CD4-positive, alpha-beta T cell treated with Interleukin-6 for 4 hours (primary cell): ENCODE data around the gene ENTPD5.

Source experiments
- DNase-seq: peaks from one replicate; pipeline ENCODE4 v3.0.0-alpha.2; 2020; ENCODE audit warnings: mixed read lengths

ENTPD5 gene, protein sequence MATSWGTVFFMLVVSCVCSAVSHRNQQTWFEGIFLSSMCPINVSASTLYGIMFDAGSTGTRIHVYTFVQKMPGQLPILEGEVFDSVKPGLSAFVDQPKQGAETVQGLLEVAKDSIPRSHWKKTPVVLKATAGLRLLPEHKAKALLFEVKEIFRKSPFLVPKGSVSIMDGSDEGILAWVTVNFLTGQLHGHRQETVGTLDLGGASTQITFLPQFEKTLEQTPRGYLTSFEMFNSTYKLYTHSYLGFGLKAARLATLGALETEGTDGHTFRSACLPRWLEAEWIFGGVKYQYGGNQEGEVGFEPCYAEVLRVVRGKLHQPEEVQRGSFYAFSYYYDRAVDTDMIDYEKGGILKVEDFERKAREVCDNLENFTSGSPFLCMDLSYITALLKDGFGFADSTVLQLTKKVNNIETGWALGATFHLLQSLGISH

GRCh38 chr14:74018586-74019407 lies at the start of gene ENTPD5, which contains the start of gene BBOF1:
Gene ENTPD5, minus strand, starts transcription at chr14:74019288. Its CDS starts 31,186 bp downstream, at chr14:73988102.
Gene BBOF1, plus strand, starts transcription at chr14:74019349. Its CDS starts 130 bp downstream, at chr14:74019479.
- peak; percentile 90 for DNase-seq

DNA sequence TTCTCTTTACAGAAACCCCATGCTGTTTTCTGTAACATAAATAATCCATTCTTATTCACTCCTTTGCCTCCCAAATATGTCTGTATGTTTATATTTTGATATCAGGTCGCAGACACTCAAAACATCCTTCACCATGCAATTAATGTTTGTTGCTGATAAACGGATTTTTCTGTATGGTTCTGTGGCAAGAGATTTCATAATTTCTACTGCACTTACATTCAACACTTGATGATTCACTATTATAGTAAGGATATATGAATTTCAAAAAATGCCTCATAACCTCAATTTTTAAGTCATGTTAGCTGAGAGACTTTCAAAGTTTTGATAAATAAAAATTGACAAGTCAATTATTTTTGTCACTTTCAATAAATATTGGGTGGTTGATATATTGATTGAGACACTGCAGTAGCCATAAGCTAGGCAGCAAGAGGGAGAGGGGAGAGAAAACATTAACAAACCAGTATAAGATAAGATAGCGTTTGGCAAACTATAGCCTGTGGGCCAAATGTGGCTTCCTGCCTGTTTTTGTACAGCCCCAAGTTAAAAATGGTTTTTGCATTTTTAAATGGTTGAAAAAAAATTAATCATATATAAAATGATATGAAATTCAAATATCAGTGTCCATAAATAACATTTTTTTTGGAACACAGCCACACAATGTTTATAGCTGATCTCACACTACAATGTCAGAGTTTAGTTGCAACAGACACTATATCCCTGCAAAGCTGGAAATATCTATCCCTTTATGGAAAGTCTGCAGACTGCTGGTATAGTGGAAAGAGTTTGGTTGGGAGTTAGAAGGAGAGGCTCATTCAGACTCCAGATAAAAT lies 46.9 kb upstream of the ENTPD5 start:
- no peak for DNase-seq

GRCh38 chr14:74064883-74065282 lies 45.8 kb upstream of the ENTPD5 start:
- DNase-seq: no peak

DNA sequence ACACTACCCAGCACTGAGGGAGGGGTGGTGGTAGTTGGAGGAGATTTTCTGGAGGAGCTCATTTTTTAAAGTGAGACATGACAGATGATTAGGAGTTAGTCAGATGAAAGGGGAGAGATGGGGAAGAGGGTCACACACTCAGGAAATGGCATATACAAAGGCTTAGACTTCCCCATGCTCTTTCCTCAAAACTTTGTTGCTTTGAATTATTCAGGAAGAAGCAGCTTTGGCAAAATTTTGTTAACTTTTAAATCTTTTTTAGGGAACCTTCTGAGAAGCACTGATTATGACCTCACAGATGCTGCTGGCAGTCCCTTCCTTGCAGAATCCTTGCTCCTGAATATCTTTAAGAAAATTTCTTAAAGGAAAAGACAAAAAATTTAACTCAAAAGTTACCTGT lies 45.3 kb upstream of the ENTPD5 start:
- DNase-seq: no peak

DNA sequence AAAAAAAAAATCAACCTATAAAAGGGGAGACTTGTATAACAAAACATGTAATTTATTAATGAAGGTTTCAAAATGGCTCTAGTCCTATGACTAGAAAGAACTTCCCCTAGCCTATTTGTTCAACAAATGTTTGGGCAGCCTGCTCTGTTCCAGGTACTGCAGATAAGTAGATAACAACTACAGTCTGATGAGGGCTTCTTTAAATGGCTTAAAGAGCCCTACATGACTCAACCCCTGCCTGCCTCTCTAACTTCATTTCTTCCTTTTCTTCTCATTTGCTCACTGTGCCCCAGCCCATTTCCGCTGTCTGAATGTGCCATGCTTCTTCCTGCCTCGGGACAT lies 43.7 kb upstream of the ENTPD5 start:
- no peak for DNase-seq

- no peak for DNase-seq
Measured at GRCh38 chr14:74049876-74050495, 30.9 kb upstream of the ENTPD5 start.

GRCh38 chr14:74048281-74048680 lies 29.2 kb upstream of the ENTPD5 start:
- DNase-seq: no peak

- no peak for DNase-seq
Measured at GRCh38 chr14:74045522-74045921, 26.4 kb upstream of the ENTPD5 start.

DNA sequence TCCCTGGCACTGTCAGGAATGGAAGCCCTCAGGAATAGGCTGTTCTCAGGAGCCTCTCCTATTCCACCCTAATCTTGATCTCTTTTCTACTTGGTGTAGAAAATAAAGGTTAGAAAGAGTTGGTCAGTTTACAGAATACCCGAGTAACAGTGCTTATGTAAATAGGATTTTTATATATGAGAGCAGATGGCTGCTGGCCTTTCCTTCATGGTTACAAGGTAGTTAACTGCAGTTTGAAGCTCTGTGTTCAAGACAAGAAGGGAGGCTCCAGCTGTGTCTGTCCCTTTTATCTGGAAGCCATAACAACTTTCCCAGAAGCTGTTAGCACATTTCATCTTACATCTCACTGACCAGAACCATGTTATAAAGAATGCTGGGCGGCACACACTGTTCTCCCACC lies 23.2 kb upstream of the ENTPD5 start:
- DNase-seq: no peak

- peak; percentile 4 for DNase-seq
Measured at GRCh38 chr14:74038020-74038859, 19.2 kb upstream of the ENTPD5 start.

GRCh38 chr14:74035556-74035955 lies 16.5 kb upstream of the ENTPD5 start:
- DNase-seq: no peak

GRCh38 chr14:74034572-74034971 lies 15.5 kb upstream of the ENTPD5 start:
- DNase-seq: no peak

GRCh38 chr14:74029136-74029535 lies 10.0 kb upstream of the ENTPD5 start:
- DNase-seq: no peak

GRCh38 chr14:74022346-74022745 lies 3.3 kb upstream of the ENTPD5 start:
- DNase-seq: no peak

DNA sequence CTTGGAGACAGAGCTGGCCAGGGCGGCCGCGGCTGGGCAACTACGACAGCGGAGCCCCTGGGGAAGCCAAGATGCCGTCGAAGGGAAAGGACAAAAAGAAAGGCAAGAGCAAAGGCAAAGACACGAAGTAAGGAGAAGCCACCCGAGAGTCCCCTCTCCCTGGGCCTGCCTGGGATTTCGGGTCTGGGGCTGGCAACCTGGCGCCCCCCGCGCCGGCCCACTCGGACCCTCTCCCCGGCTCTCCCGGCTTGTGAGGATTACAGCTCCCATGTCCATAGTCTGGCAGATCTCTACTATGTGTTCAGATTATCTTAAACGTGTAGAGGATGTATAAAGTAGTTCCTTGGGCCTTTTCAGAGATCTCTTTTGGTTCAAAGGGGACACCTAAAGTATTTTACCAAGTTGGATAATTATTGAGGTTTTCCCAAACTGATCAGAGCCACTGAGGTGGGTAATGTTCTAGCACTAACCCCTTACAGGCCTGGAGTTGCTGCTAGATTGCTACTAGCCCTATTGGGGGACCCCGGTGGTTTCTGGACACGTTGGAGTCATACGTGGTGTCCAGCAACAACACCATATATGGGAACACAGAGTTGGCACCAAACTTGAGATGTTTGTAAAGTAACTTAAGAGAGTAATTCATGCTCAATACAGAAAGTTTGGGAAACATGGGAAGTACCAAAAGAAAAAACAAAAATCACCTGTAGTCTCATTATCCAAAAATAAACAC lies 485 bp upstream of the ENTPD5 start:
- no peak for DNase-seq

DNA sequence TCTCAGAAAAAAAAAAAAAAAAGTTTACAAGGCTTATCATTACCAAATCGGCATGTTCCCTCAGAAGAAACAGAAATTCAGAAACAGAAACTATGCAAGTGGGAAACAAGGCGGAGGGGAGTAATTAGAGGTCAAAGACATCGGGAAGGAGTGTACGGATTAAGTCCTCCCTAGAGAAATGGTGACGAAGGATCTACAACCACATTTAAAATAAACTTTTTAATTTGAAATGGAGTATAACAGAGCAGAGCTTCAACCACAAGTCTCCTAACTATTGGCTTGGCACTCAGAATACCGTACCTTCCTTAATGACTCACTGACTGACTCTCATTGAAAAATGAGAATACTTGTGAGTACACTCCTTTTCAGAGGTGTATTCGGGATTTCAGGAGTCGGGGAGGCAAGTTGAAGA lies 908 bp downstream of the ENTPD5 start:
- no peak for DNase-seq

DNA sequence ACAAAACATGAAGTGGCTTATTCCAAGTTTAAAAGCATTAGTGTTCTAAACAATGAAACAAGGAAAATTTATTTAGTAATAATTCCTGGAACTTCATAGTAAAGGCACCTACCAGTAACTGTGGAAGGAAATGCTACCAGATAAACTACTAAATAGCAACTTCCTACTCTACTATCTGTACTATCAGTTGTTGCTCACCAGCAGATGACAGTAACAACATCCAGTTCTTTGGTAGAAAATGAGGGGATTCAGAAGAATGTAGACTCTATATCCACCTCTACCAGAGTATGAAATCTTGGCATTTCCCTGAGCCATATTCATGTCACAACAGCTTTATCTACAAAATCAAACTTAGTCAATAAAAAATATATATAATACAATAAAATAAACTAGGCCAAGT lies 3.1 kb downstream of the ENTPD5 start:
- no peak for DNase-seq

GRCh38 chr14:74015176-74015575 lies 3.9 kb downstream of the ENTPD5 start:
- DNase-seq: no peak

DNA sequence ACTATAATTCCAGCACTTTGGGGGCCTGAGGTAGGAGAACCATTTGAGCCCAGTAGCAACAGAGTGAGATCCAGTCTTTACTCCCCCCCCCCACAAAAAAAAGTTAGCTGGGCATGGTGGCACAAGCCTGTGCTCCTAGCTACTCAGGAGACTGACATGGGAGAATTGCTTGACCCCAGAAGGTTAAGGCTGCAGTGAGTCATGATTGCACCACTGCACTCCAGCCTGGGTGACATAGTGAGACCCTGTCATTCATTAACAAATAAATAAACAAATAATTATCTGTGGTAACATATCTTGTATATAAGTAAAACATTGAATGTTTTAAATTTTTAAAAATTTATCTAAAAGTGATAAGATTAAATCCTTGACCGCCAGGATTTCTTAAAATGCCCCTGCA lies 4.8 kb downstream of the ENTPD5 start:
- DNase-seq: no peak

DNA sequence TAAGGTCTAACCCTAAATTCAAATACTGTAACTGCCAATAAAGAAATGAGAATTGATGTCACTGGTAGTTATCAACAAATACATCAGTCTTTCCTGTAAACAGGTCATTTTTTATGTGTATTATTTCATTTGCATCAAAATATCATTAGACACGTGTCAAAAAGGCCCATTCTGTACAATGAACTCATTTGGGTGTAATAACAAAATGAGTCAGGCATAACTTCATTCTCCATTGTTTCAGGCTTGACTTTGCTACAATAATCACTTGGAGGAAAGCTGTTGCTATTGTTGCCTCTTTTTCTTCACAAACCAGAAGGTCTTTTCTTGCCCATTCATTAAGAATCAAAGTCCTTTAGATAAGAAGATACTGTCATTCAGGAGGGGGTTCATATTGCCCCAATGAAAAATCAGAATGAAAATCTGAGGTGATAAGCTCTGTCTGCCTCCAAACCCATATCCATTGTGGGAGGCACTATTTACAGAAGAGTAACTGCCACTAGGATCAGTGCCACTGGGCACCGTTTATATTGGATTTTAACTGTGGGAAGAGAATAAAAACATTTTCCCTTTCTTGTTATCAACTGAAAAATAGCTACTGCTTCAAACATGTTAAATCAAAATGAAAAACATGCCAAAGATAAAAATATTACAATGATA lies 10.1 kb downstream of the ENTPD5 start:
- DNase-seq: no peak
